Peyer's patch (tissue), 4 donors: ENCODE data around the gene VAMP8. TPM values are rescaled to one million over a fixed set of nuclear protein-coding genes. Genes with fewer than 3 reads are reported as not detected.

ENCODE experiments used
- DNase-seq, 3 donors: peaks; one replicate each; pipeline ENCODE4 v3.0.0-alpha.2; 2017 to 2019
- H3K27ac ChIP-seq, 4 donors: fragments of 200-600 bp; sonication (generic); one replicate each; pipeline ENCODE4 v1.5.1; 2016 to 2019
- H3K27me3 ChIP-seq, 2 donors: fragments of 200-600 bp; sonication (generic); one replicate each; pipeline ENCODE4 v1.5.1; 2019
- H3K36me3 ChIP-seq, 3 donors: fragments of 200-600 bp; sonication (generic); one replicate each; pipeline ENCODE4 v1.5.1; 2016 to 2019
- H3K4me1 ChIP-seq, 4 donors: fragments of 200-600 bp; sonication (generic); one replicate each; pipeline ENCODE4 v1.5.1; 2016 to 2019
- H3K4me3 ChIP-seq, 4 donors: fragments of 200-600 bp; sonication (generic); 1 replicate in 3 of 4; 2 replicates in 1 of 4; pipeline ENCODE4 v1.5.1; 2016 to 2019; ENCODE audit warnings: mild to moderate bottlenecking in 1 of 4
- H3K9me3 ChIP-seq, 4 donors: fragments of 200-600 bp; sonication (generic); one replicate each; pipeline ENCODE4 v1.5.1; 2016 to 2019; ENCODE audit warnings: mild to moderate bottlenecking in 1 of 4
- POLR2A ChIP-seq, 2 donors: fragments of 450-650 bp; IDR thresholded peaks; one replicate each; pipeline ENCODE4 v1.5.1; 2017; ENCODE audit warnings: antibody characterized with exemption in 2 of 2, mild to moderate bottlenecking in 2 of 2, moderate library complexity in 2 of 2
- total RNA-seq, 4 donors: library from RNA; depleted of rRNA; stranded (reverse); fragments of >200 nt; gene quantifications; one replicate each; pipeline ENCODE4 v1.1.0, GENCODE V29; 2016
- TF ChIP-seq, protein P1 (sequence below), 6 experiments: fragments of 450-650 bp in 4 of 6; fragments of 200-600 bp in 2 of 6; sonication (generic) in 1 of 6; IDR thresholded peaks; one replicate each; pipeline ENCODE4 v1.5.1; 2017 to 2019; ENCODE audit warnings: antibody characterized with exemption in 6 of 6, mild to moderate bottlenecking in 3 of 6, moderate library complexity in 1 of 6

VAMP8 gene
- 100 to 1,000 TPM in 2 of 4 donors, 10 to 100 TPM in 2; 75.1 to 189 (median 112) TPM for total RNA-seq

- H3K27ac ChIP-seq = peak within 1 kb of the TSS; percentile 76 to 86 (median 84)
- peak; percentile 50 to 66 for TF ChIP-seq POLR2A (IDR thresholded peaks at IDR 0.05)
- TF ChIP-seq, protein P1, sequence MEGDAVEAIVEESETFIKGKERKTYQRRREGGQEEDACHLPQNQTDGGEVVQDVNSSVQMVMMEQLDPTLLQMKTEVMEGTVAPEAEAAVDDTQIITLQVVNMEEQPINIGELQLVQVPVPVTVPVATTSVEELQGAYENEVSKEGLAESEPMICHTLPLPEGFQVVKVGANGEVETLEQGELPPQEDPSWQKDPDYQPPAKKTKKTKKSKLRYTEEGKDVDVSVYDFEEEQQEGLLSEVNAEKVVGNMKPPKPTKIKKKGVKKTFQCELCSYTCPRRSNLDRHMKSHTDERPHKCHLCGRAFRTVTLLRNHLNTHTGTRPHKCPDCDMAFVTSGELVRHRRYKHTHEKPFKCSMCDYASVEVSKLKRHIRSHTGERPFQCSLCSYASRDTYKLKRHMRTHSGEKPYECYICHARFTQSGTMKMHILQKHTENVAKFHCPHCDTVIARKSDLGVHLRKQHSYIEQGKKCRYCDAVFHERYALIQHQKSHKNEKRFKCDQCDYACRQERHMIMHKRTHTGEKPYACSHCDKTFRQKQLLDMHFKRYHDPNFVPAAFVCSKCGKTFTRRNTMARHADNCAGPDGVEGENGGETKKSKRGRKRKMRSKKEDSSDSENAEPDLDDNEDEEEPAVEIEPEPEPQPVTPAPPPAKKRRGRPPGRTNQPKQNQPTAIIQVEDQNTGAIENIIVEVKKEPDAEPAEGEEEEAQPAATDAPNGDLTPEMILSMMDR (IDR thresholded peaks at IDR 0.05) = peak in 1 of 6 experiments; percentile 11
- H3K9me3 ChIP-seq = no peaks in the 10 kb centered on the region
- H3K4me3 ChIP-seq = peak within 1 kb of the TSS; percentile 44 to 66 (median 51)
- peaks cover 0 to 25% (median 1%) of the 10 kb centered on the region in 4 donors for H3K4me1 ChIP-seq
- DNase-seq = peak; percentile 84 to 94 (median 91)
- H3K36me3 ChIP-seq = peaks cover 0 to 10% (median 0%) of the 10 kb centered on the region in 3 donors
- H3K27me3 ChIP-seq = no peaks in the 10 kb centered on the region
Measured at GRCh38 chr2:85577386-85578242, at the start of gene VAMP8. Gene VAMP8, plus strand, starts transcription at chr2:85577586. Its CDS starts 61 bp downstream, at chr2:85577647.

- TF ChIP-seq, protein P1 (IDR thresholded peaks at IDR 0.05) = no peak
- TF ChIP-seq POLR2A (IDR thresholded peaks at IDR 0.05) = no peak
Measured at GRCh38 chr2:85527787-85528186, 49.6 kb upstream of the VAMP8 start.

GRCh38 chr2:85528355-85528754 lies 49.0 kb upstream of the VAMP8 start:
- Histone ChIP-seq H3K4me1 (peaks cover 0 to 19% (median 0%) of the 10 kb centered on the region in 4 donors), H3K27me3 (no peaks in the 10 kb centered on the region), H3K27ac (no peak overlapping the region), H3K9me3 (no peaks in the 10 kb centered on the region), H3K36me3 (no peaks in the 10 kb centered on the region), H3K4me3 (no peak overlapping the region)
- no peak for DNase-seq
- TF ChIP-seq, protein P1 (IDR thresholded peaks at IDR 0.05) = no peak
- no peak for TF ChIP-seq POLR2A (IDR thresholded peaks at IDR 0.05)

More at GRCh38 chr2:85527787-85528186, 49.6 kb upstream of the VAMP8 start:
- Histone ChIP-seq H3K27ac (no peak overlapping the region), H3K9me3 (no peaks in the 10 kb centered on the region), H3K4me1 (peaks cover 0 to 22% (median 0%) of the 10 kb centered on the region in 4 donors), H3K27me3 (no peaks in the 10 kb centered on the region), H3K36me3 (no peaks in the 10 kb centered on the region), H3K4me3 (no peak overlapping the region)
- DNase-seq = no peak

GRCh38 chr2:85529809-85530208 lies 47.6 kb upstream of the VAMP8 start:
- H3K4me1 ChIP-seq = peaks cover 0 to 5% (median 0%) of the 10 kb centered on the region in 4 donors
- TF ChIP-seq POLR2A (IDR thresholded peaks at IDR 0.05) = no peak
- TF ChIP-seq, protein P1 (IDR thresholded peaks at IDR 0.05) = no peak
- no peaks in the 10 kb centered on the region for H3K9me3 ChIP-seq
- no peak overlapping the region for H3K27ac ChIP-seq
- H3K4me3 ChIP-seq = no peak overlapping the region
- no peaks in the 10 kb centered on the region for H3K27me3 ChIP-seq
- no peaks in the 10 kb centered on the region for H3K36me3 ChIP-seq
- DNase-seq = no peak

GRCh38 chr2:85531589-85531988 lies 45.8 kb upstream of the VAMP8 start:
- no peaks in the 10 kb centered on the region for H3K27me3 ChIP-seq
- H3K36me3 ChIP-seq = no peaks in the 10 kb centered on the region
- no peak for DNase-seq
- no peak overlapping the region for H3K4me3 ChIP-seq
- no peak for TF ChIP-seq POLR2A (IDR thresholded peaks at IDR 0.05)
- TF ChIP-seq, protein P1 (IDR thresholded peaks at IDR 0.05) = no peak
- no peaks in the 10 kb centered on the region for H3K9me3 ChIP-seq
- no peaks in the 10 kb centered on the region for H3K4me1 ChIP-seq
- no peak overlapping the region for H3K27ac ChIP-seq
